GM20431 (cell line): Measurements from ENCODE around the gene SMYD4.
"Not testable (repeated sequence)": the region's sequence is repeated elsewhere in the genome, so short reads cannot be mapped to it uniquely, and the experiment has no call there.

Experiments used
- in situ Hi-C: fragments of 300-500 bp; cut with MseI, MboI; formaldehyde crosslinking; loops from one replicate; pipeline ENCODE4 v1.15.0; 2020; ENCODE audit warnings: low sequenced_read_pairs; ENCODE audit not compliant: unreplicated experiment

SMYD4 gene

GRCh38 chr17:1762233-1762900, 67.3 kb downstream of the SMYD4 start:
- in situ Hi-C loops: no loop called here

DNA sequence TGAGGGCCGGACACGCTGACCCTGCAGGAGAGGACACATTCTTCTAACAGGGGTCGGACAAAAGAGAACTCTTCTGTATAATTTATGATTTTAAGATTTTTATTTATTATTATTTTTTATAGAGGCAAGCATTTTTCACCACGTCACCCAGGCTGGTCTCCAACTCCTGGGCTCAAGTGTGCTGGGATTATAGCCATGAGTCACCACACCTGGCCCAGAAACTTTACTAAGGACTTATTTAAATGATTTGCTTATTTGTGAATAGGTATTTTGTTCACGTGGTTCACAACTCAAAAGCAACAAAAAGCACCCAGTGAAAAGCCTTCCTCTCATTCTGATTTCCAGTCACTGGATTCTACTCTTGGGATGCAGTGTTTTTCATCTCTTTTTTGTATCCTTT, 70.2 kb downstream of the SMYD4 start:
- in situ Hi-C loops: no loop called here

- in situ Hi-C loops: no loop called here
Measured at GRCh38 chr17:1758807-1759206, 70.9 kb downstream of the SMYD4 start.

GRCh38 chr17:1755827-1756262, 73.9 kb downstream of the SMYD4 start:
- in situ Hi-C loops: no loop called here

- in situ Hi-C loops: no loop called here
Measured at GRCh38 chr17:1755252-1755826, 74.4 kb downstream of the SMYD4 start.

- in situ Hi-C loops: no loop called here
Measured at GRCh38 chr17:1754430-1755112, 75.1 kb downstream of the SMYD4 start.

GRCh38 chr17:1753767-1754429, 75.8 kb downstream of the SMYD4 start:
- in situ Hi-C loops: no loop called here

GRCh38 chr17:1752425-1753262, 77.1 kb downstream of the SMYD4 start:
- in situ Hi-C loops: no loop called here

GRCh38 chr17:1750628-1751027, 79.1 kb downstream of the SMYD4 start:
- in situ Hi-C loops: no loop called here

GRCh38 chr17:1746975-1747543, 82.6 kb downstream of the SMYD4 start:
- in situ Hi-C loops: no loop called here

- in situ Hi-C loops: no loop called here
Measured at GRCh38 chr17:1745513-1746020, 84.1 kb downstream of the SMYD4 start.

GRCh38 chr17:1744551-1745512, 84.9 kb downstream of the SMYD4 start:
- in situ Hi-C loops: no loop called here

DNA sequence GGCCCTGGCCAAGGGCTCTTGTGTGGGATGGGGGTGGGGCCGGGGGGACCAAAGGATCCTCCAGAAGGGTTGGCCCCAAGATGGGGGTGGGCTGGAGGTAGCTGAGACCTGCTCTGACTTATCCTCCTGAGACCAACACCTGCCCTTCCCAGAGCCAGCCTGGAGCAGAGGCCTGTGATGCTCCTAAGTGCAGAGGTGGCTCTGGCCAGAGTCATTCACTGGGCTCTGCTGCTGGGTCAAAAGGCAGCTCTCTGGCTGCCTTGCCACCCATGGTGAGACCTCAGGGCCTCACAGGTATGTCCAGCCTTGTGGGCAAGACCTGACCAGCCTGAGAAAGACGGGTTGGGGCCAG, 86.6 kb downstream of the SMYD4 start:
- in situ Hi-C loops: no loop called here

DNA sequence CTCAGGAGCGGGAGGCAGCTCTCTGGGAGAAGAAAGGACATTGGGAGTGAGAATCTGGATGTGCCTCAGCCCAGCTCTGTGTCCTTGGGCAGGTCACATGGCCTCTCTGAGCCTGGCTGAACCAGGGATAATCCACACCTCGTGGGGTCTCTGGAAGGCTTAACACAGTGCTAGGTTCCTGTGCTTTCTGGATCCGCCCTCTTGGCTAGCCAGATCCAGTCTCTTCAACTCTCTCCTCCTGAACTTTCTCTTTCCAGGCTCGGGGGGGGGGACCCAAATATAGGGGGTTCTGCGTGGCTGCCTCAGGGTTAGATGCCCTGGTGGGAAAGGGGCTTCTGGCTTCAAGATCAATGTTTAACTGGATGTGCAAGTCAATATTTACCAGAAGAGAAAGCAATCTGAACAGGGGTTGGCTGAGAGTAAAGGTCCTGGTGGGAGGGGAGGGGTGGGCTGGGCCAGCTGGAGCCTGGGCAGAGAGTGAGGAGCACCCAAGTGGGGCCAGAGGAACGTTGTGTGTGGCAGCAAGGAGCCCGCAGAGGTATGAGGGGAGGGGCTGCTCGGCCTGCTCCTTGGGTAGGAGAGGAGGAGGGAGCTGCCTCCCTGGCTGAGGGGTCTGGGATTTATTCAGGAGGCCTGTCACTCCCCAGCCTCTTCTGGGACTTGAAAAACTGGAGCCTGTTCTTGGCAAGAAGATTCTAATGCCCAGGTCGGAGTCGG, 87.2 kb downstream of the SMYD4 start, which contains the start of gene SERPINF2:
Gene SERPINF2 (plus strand): TSS at position 501 of the 717 bp plus-strand sequence. CDS start 2,125 bp downstream, outside the sequence.
- in situ Hi-C loops: no loop called here

- in situ Hi-C loops: not testable (repeated sequence)
Measured at GRCh38 chr17:1741899-1742298, 87.8 kb downstream of the SMYD4 start.

GRCh38 chr17:1737531-1738291, 92.0 kb downstream of the SMYD4 start:
- in situ Hi-C loops: no loop called here
